ENCODE data around the gene DDX20.

DNA sequence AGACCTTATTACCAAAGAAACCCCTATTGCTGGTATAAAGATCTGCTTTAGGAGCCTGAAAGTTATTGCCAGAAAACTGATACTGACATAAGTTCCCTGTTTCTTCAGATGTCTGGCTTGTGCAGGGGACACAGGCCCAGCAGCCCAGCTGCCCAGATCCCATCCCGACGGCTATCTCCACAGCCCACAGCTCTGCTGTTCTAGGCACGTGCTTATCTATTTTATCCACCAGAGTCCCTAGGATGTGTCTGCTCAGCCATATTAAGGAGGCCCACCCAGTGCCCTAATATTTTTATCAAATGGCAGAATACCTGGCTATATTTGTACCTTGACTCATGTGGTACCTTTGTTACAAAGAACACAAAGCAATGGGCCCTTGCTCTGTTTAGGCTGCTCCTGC lies 58.9 kb downstream of the DDX20 start:
- TF ChIP-seq, protein P1, sequence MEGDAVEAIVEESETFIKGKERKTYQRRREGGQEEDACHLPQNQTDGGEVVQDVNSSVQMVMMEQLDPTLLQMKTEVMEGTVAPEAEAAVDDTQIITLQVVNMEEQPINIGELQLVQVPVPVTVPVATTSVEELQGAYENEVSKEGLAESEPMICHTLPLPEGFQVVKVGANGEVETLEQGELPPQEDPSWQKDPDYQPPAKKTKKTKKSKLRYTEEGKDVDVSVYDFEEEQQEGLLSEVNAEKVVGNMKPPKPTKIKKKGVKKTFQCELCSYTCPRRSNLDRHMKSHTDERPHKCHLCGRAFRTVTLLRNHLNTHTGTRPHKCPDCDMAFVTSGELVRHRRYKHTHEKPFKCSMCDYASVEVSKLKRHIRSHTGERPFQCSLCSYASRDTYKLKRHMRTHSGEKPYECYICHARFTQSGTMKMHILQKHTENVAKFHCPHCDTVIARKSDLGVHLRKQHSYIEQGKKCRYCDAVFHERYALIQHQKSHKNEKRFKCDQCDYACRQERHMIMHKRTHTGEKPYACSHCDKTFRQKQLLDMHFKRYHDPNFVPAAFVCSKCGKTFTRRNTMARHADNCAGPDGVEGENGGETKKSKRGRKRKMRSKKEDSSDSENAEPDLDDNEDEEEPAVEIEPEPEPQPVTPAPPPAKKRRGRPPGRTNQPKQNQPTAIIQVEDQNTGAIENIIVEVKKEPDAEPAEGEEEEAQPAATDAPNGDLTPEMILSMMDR (IDR thresholded peaks at IDR 0.05; ENCODE audit: insufficient read depth, low read depth, low read length) = no peak
- TF ChIP-seq EZH2 (IDR thresholded peaks at IDR 0.05; ENCODE audit: insufficient read depth, low read length) = no peak

Data from astrocyte (in vitro differentiated cells and primary cell).